Thymus (tissue), 11 donors: ENCODE measurements around the gene CCDC150. TPM values are rescaled to one million over a fixed set of nuclear protein-coding genes. Genes with fewer than 3 reads are reported as not detected.
"Not testable (repeated sequence)": the region's sequence is repeated elsewhere in the genome, so short reads cannot be mapped to it uniquely, and the experiment has no call there.

Experiments
- DNase-seq, 9 donors: peaks; one replicate each; pipeline ENCODE4 v3.0.0-alpha.2; 2013; ENCODE audit warnings: low spot score in 9 of 9, low read depth in 6 of 9, missing footprints in 1 of 9
- H3K27ac ChIP-seq, 2 donors: one replicate each; pipeline ENCODE4 v1.5.1; 2013; ENCODE audit warnings: control low read depth in 1 of 2, low read depth in 1 of 2, low read length in 1 of 2, mild to moderate bottlenecking in 1 of 2, moderate library complexity in 1 of 2
- H3K27me3 ChIP-seq, 2 donors: one replicate each; pipeline ENCODE4 v1.5.1; 2013; ENCODE audit warnings: low read length in 1 of 2; ENCODE audit not compliant: control insufficient read depth in 2 of 2, insufficient read depth in 1 of 2
- H3K36me3 ChIP-seq, 2 donors: one replicate each; pipeline ENCODE4 v1.5.1; 2013; ENCODE audit warnings: low read length in 1 of 2, mild to moderate bottlenecking in 1 of 2, moderate library complexity in 1 of 2; ENCODE audit not compliant: control insufficient read depth in 2 of 2, insufficient read depth in 2 of 2
- H3K4me1 ChIP-seq, 2 donors: one replicate each; pipeline ENCODE4 v1.5.1; 2013; ENCODE audit warnings: low read length in 2 of 2; ENCODE audit not compliant: control insufficient read depth in 2 of 2, insufficient read depth in 2 of 2
- H3K4me3 ChIP-seq, 2 donors: one replicate each; pipeline ENCODE4 v1.5.1; 2013; ENCODE audit warnings: low read length in 2 of 2, control low read depth in 1 of 2, mild to moderate bottlenecking in 1 of 2
- H3K9me3 ChIP-seq, 2 donors: one replicate each; pipeline ENCODE4 v1.5.1; 2013; ENCODE audit warnings: low read length in 1 of 2, mild to moderate bottlenecking in 1 of 2; ENCODE audit not compliant: control insufficient read depth in 2 of 2, insufficient read depth in 1 of 2
- WGBS: extraction: QIAGEN DNeasy Blood & Tissue Kit; methylation state at CpG from one replicate; pipeline ENCODE4 v1.1.7; 2013; 5-methylcytosine and 5-hydroxymethylcytosine counted together
- polyA plus RNA-seq: library from polyadenylated mRNA; stranded (reverse); fragments of 200-250 nt; gene quantifications from one replicate; pipeline ENCODE4 v1.2.3, GENCODE V29; 2013
- total RNA-seq: library from RNA; stranded (reverse); fragments of 120-200 nt; gene quantifications from one replicate; pipeline ENCODE4 v1.2.4, GENCODE V29; 2013
- donor health status: healthy.

The CCDC150 gene
- total and polyA plus RNA-seq, 2 donors: 3.0 to 8.6 TPM

GRCh38 chr2:196718419-196719109 is 79.0 kb downstream of the CCDC150 start:
- no peak overlapping the region for H3K4me3 ChIP-seq
- WGBS: 96% methylated on average over 6 of the region's 6 CpGs
- DNase-seq: no peak
- no peaks in the 10 kb centered on the region for H3K36me3 ChIP-seq
- peak overlapping the region; percentile 31 to 43 for H3K27ac ChIP-seq
- no peaks in the 10 kb centered on the region for H3K4me1 ChIP-seq
- no peaks in the 10 kb centered on the region for H3K27me3 ChIP-seq
- H3K9me3 ChIP-seq: no peaks in the 10 kb centered on the region

- peak in 1 of 9 donors; percentile 4 for DNase-seq
- Histone ChIP-seq H3K4me3 (no peak overlapping the region), H3K36me3 (no peaks in the 10 kb centered on the region), H3K27me3 (no peaks in the 10 kb centered on the region), H3K27ac (peak overlapping the region; percentile 7 to 18), H3K9me3 (no peaks in the 10 kb centered on the region), H3K4me1 (no peaks in the 10 kb centered on the region)
- 51% methylated on average over 6 of the region's 6 CpGs for WGBS
Observed at GRCh38 chr2:196719110-196719872, 79.8 kb downstream of the CCDC150 start.

GRCh38 chr2:196723571-196723970 is 84.1 kb downstream of the CCDC150 start:
- Histone ChIP-seq H3K27me3 (no peaks in the 10 kb centered on the region), H3K27ac (no peak overlapping the region), H3K4me3 (no peak overlapping the region), H3K36me3 (no peaks in the 10 kb centered on the region), H3K9me3 (no peaks in the 10 kb centered on the region), H3K4me1 (no peaks in the 10 kb centered on the region)
- DNase-seq: no peak

GRCh38 chr2:196725218-196725617 is 85.7 kb downstream of the CCDC150 start:
- 97% methylated on average over 3 of the region's 3 CpGs for WGBS
- Histone ChIP-seq H3K36me3 (no peaks in the 10 kb centered on the region), H3K9me3 (no peaks in the 10 kb centered on the region), H3K27ac (no peak overlapping the region), H3K4me3 (no peak overlapping the region), H3K27me3 (no peaks in the 10 kb centered on the region), H3K4me1 (no peaks in the 10 kb centered on the region)
- no peak for DNase-seq

DNA sequence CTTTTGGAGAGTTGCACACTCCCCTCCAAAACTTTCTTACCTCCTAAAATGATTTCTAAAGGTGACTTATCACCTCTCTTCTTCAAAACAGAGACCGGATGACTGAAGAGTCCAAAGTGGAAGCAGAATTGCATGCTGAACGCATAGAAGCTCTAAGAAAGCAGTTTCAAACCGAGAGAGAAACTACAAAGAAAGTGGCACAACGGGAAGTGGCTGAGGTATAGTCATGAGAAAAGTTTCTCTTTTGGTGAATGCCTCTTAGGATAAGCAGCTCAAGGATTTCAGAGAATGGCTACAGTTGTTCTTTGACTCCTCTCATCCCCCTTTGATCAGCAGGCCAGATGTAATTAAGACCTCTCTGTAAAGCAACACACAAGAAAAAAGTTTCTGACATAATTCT is 86.4 kb downstream of the CCDC150 start:
- no peak overlapping the region for H3K27ac ChIP-seq
- DNase-seq: no peak
- H3K36me3 ChIP-seq: no peaks in the 10 kb centered on the region
- H3K4me3 ChIP-seq: no peak overlapping the region
- H3K9me3 ChIP-seq: no peaks in the 10 kb centered on the region
- H3K4me1 ChIP-seq: no peaks in the 10 kb centered on the region
- WGBS: 95% methylated on average over 4 of the region's 4 CpGs
- H3K27me3 ChIP-seq: no peaks in the 10 kb centered on the region

DNA sequence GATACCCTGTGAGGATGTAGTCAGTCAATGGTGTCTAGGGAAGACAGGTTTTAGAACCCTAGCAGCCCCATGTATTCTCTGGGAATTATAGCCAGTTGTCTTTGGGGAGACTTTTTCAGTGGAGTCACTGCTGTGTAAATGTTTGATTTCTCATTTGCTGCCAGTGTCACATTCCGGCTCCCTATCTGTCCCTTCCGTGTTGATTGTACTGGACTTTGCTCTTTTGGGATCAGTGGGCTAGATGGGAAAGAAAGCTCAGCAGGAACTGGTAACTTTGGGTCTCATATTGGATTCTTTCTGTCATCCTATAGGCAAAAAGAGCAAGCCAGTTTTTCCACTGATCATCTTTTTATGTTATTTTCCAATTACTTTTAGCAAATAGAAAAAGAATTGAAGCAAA is 89.9 kb downstream of the CCDC150 start:
- DNase-seq: no peak
- Histone ChIP-seq H3K9me3 (no peaks in the 10 kb centered on the region), H3K27me3 (no peaks in the 10 kb centered on the region), H3K4me1 (no peaks in the 10 kb centered on the region), H3K36me3 (no peaks in the 10 kb centered on the region), H3K27ac (no peak overlapping the region), H3K4me3 (no peak overlapping the region)
- WGBS: 96% methylated on average over 2 of the region's 2 CpGs

- H3K9me3 ChIP-seq, H3K27me3 ChIP-seq, DNase-seq, H3K4me3 ChIP-seq, H3K27ac ChIP-seq, H3K4me1 ChIP-seq, H3K36me3 ChIP-seq: not testable (repeated sequence)
Observed at GRCh38 chr2:196736646-196737045, 97.1 kb downstream of the CCDC150 start.

DNA sequence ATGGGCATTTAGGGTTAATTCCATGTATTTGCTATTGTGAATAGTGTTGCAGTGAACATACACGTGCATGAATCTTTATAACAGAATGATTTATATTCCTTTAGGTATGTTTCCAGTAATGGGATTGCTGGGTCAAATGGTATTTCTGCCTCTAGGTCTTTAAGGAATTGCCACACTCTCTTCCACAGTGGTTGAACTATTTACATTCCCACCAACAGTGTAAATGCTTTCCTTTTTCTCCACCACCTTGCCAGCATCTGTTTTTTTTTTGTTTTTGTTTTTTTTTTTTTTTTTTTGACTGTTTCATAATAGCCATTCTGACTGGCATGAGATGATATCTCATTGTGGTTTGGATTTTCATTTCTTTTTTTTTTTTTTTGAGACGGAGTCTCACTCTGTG is 97.5 kb downstream of the CCDC150 start:
- no peak overlapping the region for H3K27ac ChIP-seq
- no peaks in the 10 kb centered on the region for H3K27me3 ChIP-seq
- no peak overlapping the region for H3K4me3 ChIP-seq
- 93% methylated on average over 2 of the region's 2 CpGs for WGBS
- no peak for DNase-seq
- no peaks in the 10 kb centered on the region for H3K36me3 ChIP-seq
- peaks cover 2% of the 10 kb centered on the region in 2 donors for H3K4me1 ChIP-seq
- no peaks in the 10 kb centered on the region for H3K9me3 ChIP-seq

GRCh38 chr2:196739031-196739430 is 99.5 kb downstream of the CCDC150 start:
- WGBS: over 99% methylated on average over 5 of the region's 5 CpGs
- no peaks in the 10 kb centered on the region for H3K27me3 ChIP-seq
- H3K36me3 ChIP-seq: no peaks in the 10 kb centered on the region
- H3K4me3 ChIP-seq: no peak overlapping the region
- H3K9me3 ChIP-seq: peaks cover 0 to 4% of the 10 kb centered on the region in 2 donors
- no peak for DNase-seq
- H3K4me1 ChIP-seq: peaks cover 9 to 15% of the 10 kb centered on the region in 2 donors
- no peak overlapping the region for H3K27ac ChIP-seq
